ENCODE measurements around the gene DHX16.
"Not testable (repeated sequence)": the region's sequence is repeated elsewhere in the genome, so short reads cannot be mapped to it uniquely, and the experiment has no call there.

Gene DHX16

GRCh38 chr6:30678964-30679726, 6.3 kb upstream of the DHX16 start:
- peak; percentile 86 for DNase-seq

- no peak for DNase-seq
These were observed 4.0 kb upstream of the DHX16 start for GRCh38 chr6:30676660-30677285.

GRCh38 chr6:30670760-30671527, 1.9 kb downstream of the DHX16 start:
- DNase-seq: no peak

GRCh38 chr6:30666300-30666699, 6.5 kb downstream of the DHX16 start:
- not testable (repeated sequence) for DNase-seq

- DNase-seq: no peak
These were observed 7.6 kb downstream of the DHX16 start for GRCh38 chr6:30664994-30665767.

GRCh38 chr6:30657922-30658321, 14.9 kb downstream of the DHX16 start:
- not testable (repeated sequence) for DNase-seq

GRCh38 chr6:30657454-30657853, 15.4 kb downstream of the DHX16 start:
- DNase-seq: no peak

GRCh38 chr6:30656513-30656912, 16.3 kb downstream of the DHX16 start:
- no peak for DNase-seq

GRCh38 chr6:30655743-30656094, 17.1 kb downstream of the DHX16 start:
- DNase-seq: no peak

- no peak for DNase-seq
These were observed 17.7 kb downstream of the DHX16 start for GRCh38 chr6:30654798-30655742.

GRCh38 chr6:30651143-30651542, 21.7 kb downstream of the DHX16 start:
- DNase-seq: no peak

- DNase-seq: peak; percentile 73
These were observed 25.3 kb downstream of the DHX16 start for GRCh38 chr6:30647242-30648116.

GRCh38 chr6:30646450-30647241, 26.2 kb downstream of the DHX16 start, which contains the start of gene C6orf136:
Gene C6orf136, plus strand, starts transcription at chr6:30647133. Its CDS starts 99 bp downstream, at chr6:30647232.
- DNase-seq: peak; percentile 95

GRCh38 chr6:30645989-30646388, 26.8 kb downstream of the DHX16 start:
- DNase-seq: no peak

GRCh38 chr6:30644769-30645168, 28.0 kb downstream of the DHX16 start:
- no peak for DNase-seq

GRCh38 chr6:30643656-30644055, 29.1 kb downstream of the DHX16 start:
- no peak for DNase-seq

GRCh38 chr6:30641048-30641447, 31.8 kb downstream of the DHX16 start:
- DNase-seq: no peak

- DNase-seq: no peak
These were observed 32.3 kb downstream of the DHX16 start for GRCh38 chr6:30640481-30640880.

GRCh38 chr6:30635834-30636233, 37.0 kb downstream of the DHX16 start:
- no peak for DNase-seq
